Brain microvascular endothelial cell (primary cell): Measurements from ENCODE around the gene YIPF2.

Source experiments
- DNase-seq: peaks from one replicate; pipeline ENCODE4 v3.0.0-alpha.2; 2020
- H3K27ac ChIP-seq: fragments of 250-450 bp; sonication (Bioruptor Pico); 2 replicates; pipeline ENCODE4 v1.5.1; 2020; ENCODE audit warnings: mild to moderate bottlenecking, moderate library complexity
- H3K27me3 ChIP-seq: fragments of 250-450 bp; sonication (Bioruptor Pico); replicated peaks from 2 replicates; pipeline ENCODE4 v1.5.1; 2020; ENCODE audit warnings: mild to moderate bottlenecking
- H3K36me3 ChIP-seq: fragments of 250-450 bp; sonication (Bioruptor Pico); replicated peaks from 2 replicates; pipeline ENCODE4 v1.5.1; 2020; ENCODE audit warnings: mild to moderate bottlenecking
- H3K4me3 ChIP-seq: 2 replicates; pipeline ENCODE4 v1.5.1; 2011; ENCODE audit warnings: low read depth, mild to moderate bottlenecking, control low read depth, low read length, moderate library complexity
- CTCF ChIP-seq: IDR thresholded peaks from 2 replicates; pipeline ENCODE4 v1.5.1; 2011; ENCODE audit warnings: low read depth, mild to moderate bottlenecking, moderate library complexity, low read length, control low read depth, inconsistent platforms; ENCODE audit errors: missing control alignments
- in situ Hi-C: cut with HindIII; loops from 2 replicates; pipeline ENCODE4 v1.10.0; 2017; ENCODE audit warnings: low sequenced_read_pairs, low pct_ligation_motif_present

The YIPF2 gene

GRCh38 chr19:10894911-10895213 is 33.6 kb downstream of the YIPF2 start:
- H3K36me3 ChIP-seq = no peaks in the 10 kb centered on the region
- H3K4me3 ChIP-seq = no peak overlapping the region
- DNase-seq = no peak
- H3K27me3 ChIP-seq = no peaks in the 10 kb centered on the region
- no peak overlapping the region for H3K27ac ChIP-seq
- in situ Hi-C loops = no loop called here
- TF ChIP-seq CTCF = no peak

- H3K27ac ChIP-seq = no peak overlapping the region
- H3K36me3 ChIP-seq = no peaks in the 10 kb centered on the region
- no peak for DNase-seq
- in situ Hi-C loops = no loop called here
- TF ChIP-seq CTCF = no peak
- H3K27me3 ChIP-seq = no peaks in the 10 kb centered on the region
- no peak overlapping the region for H3K4me3 ChIP-seq
These were observed 36.2 kb downstream of the YIPF2 start for GRCh38 chr19:10892256-10892655.

- DNase-seq = no peak
- Histone ChIP-seq H3K36me3 (no peaks in the 10 kb centered on the region), H3K27me3 (no peaks in the 10 kb centered on the region), H3K4me3 (no peak overlapping the region), H3K27ac (no peak overlapping the region)
- TF ChIP-seq CTCF = no peak
- in situ Hi-C loops = no loop called here
These were observed 36.9 kb downstream of the YIPF2 start for GRCh38 chr19:10891405-10892086.

GRCh38 chr19:10889880-10890279 is 38.6 kb downstream of the YIPF2 start:
- Histone ChIP-seq H3K36me3 (no peaks in the 10 kb centered on the region), H3K4me3 (no peak overlapping the region), H3K27ac (no peak overlapping the region), H3K27me3 (no peaks in the 10 kb centered on the region)
- in situ Hi-C loops = no loop called here
- DNase-seq = no peak
- no peak for TF ChIP-seq CTCF

- in situ Hi-C loops = no loop called here
- H3K4me3 ChIP-seq = no peak overlapping the region
- no peaks in the 10 kb centered on the region for H3K27me3 ChIP-seq
- DNase-seq = no peak
- H3K27ac ChIP-seq = no peak overlapping the region
- no peaks in the 10 kb centered on the region for H3K36me3 ChIP-seq
- no peak for TF ChIP-seq CTCF
These were observed 40.0 kb downstream of the YIPF2 start for GRCh38 chr19:10888421-10888866.
